ENCODE results near the gene SKP2.

The SKP2 gene

GRCh38 chr5:36202521-36202961 is 50.6 kb downstream of the SKP2 start:
- DNase-seq: no peak

- DNase-seq: no peak
These were observed 53.4 kb downstream of the SKP2 start for GRCh38 chr5:36205329-36205728.

DNA sequence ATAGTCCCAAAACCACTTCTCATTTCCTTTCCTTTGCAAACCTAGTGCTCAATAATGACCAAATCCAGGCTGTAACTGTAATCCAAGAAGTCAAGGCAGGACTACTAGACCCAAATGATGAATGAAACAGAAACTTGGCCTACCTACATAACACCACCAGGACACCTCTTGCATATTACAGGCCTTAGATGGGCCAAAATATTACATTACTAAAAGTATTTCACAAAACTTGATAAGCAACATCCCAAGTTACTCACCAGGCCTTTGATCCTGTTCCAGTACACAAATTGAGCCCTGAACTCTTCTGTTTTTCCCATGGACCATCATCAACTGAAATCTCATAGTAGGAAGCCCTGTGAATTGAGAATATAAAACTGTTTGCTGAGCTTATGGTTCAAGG is 55.0 kb downstream of the SKP2 start:
- no peak for DNase-seq

DNA sequence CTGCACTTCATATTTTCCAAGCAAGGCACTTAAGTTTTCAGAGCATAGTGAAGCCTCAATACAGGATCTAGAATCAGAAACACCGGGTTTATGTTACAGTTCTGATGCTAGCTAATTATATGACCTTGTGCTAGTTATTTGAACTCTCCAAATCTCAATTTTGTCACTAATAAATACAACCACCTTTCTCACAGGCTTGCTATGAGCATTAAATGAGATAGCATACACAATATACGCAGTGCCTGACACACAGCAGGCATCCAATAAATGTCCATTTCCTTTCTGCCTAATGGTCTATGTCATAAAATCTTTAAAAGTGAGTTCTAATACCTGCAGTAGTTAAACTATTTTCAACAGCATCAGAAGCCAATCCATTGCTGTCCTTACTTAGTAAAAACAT is 56.9 kb downstream of the SKP2 start:
- no peak for DNase-seq

DNA sequence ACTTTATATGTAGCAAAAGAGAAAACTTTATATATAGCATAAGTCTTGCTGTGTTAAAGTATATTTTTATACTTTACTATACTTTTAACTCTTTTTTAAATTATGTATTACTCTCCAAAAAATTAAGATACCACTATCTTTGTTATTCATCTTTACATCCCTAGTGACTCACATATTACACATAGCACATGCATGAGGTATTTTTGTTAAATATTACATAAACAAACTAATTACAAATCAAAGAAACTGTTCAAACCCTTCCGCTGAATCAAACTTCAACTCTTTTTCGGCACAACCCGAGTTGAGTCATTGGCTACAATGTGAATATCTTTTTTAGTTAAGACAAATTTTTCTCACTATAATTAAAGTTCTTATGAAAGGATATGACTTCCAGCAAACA is 57.8 kb downstream of the SKP2 start:
- no peak for DNase-seq

DNA sequence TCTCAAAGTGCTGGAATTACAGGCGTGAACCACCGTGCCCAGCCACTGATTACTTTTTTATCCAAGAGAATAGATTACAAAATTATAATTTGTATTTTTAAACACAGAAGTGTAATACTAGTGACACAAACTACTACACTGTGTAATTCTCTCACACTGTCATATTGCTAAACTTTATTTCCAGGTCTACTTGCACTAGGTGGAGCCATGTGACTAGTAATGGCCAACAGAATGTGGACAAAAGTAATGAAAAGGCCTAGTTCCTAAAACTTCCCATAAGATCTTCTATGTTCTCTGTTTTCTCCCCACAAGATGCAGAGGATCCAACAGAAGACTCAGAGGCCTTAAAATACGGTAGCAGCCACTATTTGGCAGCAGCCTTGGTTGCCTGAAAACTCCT is 62.5 kb downstream of the SKP2 start:
- DNase-seq: no peak

DNA sequence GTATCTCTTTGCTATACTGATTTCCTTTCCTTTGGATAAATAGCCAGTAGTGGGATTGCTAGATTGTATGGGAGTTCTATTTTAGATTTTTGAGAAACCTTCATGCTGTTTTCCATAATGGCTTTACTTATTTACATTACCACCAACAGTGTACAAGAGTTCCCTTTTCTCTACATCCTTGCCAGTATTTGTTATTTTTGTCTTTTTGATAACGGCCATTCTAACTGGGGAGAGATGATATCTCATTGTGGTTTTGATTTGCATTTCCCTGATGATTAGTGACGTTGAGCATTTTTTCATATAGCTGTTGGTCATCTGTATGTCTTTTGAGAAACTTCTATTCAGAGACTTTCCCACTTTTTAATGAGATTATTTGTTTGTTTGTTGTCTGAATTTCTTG is 64.0 kb downstream of the SKP2 start:
- DNase-seq: no peak

GRCh38 chr5:36217567-36217966 is 65.7 kb downstream of the SKP2 start:
- no peak for DNase-seq

DNA sequence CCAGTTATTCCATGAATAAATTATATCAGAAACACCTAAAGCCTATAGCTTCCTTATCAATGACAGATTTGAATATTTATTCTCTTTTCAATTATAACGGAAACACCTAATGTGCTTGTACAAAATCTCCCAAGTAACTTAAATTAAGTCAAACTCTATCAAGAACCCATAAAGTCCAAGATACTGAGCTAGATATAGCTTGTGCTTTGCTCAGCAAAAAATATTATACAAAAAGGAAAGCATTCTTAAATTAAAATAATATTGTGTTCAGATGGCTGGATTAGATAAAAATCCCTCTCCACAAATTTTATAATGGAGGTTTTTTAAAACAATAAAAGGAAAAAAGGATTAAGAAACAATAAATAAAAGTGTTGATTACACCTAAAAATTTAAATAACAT is 66.1 kb downstream of the SKP2 start:
- no peak for DNase-seq

GRCh38 chr5:36222620-36223019 is 70.7 kb downstream of the SKP2 start:
- DNase-seq: no peak

- DNase-seq: no peak
These were observed 75.1 kb downstream of the SKP2 start for GRCh38 chr5:36227046-36227445.

- DNase-seq: no peak
These were observed 76.6 kb downstream of the SKP2 start for GRCh38 chr5:36228505-36228904.

GRCh38 chr5:36230151-36230790 is 78.4 kb downstream of the SKP2 start:
- no peak for DNase-seq

DNA sequence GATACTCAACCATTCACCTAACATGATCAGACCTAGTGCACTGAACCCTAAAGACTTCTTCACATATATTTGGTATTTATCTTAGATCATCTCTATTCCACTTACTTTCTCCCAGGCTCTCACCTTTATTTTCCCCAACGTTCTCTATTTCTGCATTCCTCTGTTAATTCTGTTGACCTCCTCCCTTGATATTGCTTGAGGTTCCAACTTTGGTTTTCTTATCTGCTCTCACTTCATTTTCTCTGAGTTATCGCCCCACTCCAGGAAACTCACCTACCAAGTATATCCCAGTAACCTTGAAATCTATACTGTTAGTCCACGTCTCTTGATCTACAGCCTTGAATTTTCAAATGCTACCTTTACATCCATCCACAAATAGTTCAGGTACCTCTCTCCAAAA is 80.6 kb downstream of the SKP2 start:
- DNase-seq: no peak

Data from 8988T (cell line).